Right cardiac atrium (tissue), 5 donors: ENCODE measurements around the gene PHF23. TPM values are rescaled to one million over a fixed set of nuclear protein-coding genes. Genes with fewer than 3 reads are reported as not detected.

ENCODE experiments used
- ATAC-seq, 2 donors: fragments of 200-7000 bp; cut with Tn5 transposase; one replicate each; pipeline versions ENCODE4 v1.8.0 to v1.9.1; 2020; ENCODE audit warnings: moderate library complexity in 2 of 2, mild to moderate bottlenecking in 1 of 2
- DNase-seq, 3 donors: peaks; one replicate each; pipeline ENCODE4 v3.0.0-alpha.2; 2020
- H3K27ac ChIP-seq: one replicate; pipeline ENCODE4 v1.5.1; 2013; ENCODE audit warnings: mild to moderate bottlenecking, low read length, control low read depth, moderate library complexity
- H3K27me3 ChIP-seq: one replicate; pipeline ENCODE4 v1.6.1; 2013; ENCODE audit not compliant: control insufficient read depth, insufficient read depth
- H3K4me1 ChIP-seq: one replicate; pipeline ENCODE4 v1.6.1; 2013; ENCODE audit warnings: low read length; ENCODE audit not compliant: control insufficient read depth, insufficient read depth
- H3K4me3 ChIP-seq: one replicate; pipeline ENCODE4 v1.5.1; 2013; ENCODE audit warnings: low read length, control low read depth
- H3K9me3 ChIP-seq: one replicate; pipeline ENCODE4 v1.6.1; 2013; ENCODE audit warnings: low read length; ENCODE audit not compliant: control insufficient read depth
- WGBS: extraction: QIAGEN DNeasy Blood & Tissue Kit; methylation state at CpG from one replicate; pipeline ENCODE4 v1.1.7; 2013; 5-methylcytosine and 5-hydroxymethylcytosine counted together
- intact Hi-C, 4 donors: fragments of 100-400 bp; cut with DNase I; formaldehyde crosslinking; loops; one replicate each; pipeline versions ENCODE4 v1.11.0 to v1.14.0; 2022 to 2023
- polyA plus RNA-seq: library from polyadenylated mRNA; stranded (reverse); fragments of 200-250 nt; gene quantifications from one replicate; pipeline ENCODE4 v1.2.3, GENCODE V29; 2013
- total RNA-seq, 4 donors: library from RNA; stranded (reverse); fragmentation: NEBNext Ultra II Directional; extraction: Animal tissue kit (Norgen Biotek cat#: 25700); gene quantifications; one replicate each; pipeline ENCODE4 v1.2.1, GENCODE V29; 2021
- donor health status: healthy with polysubstance abuse.
- donor health status: DM: no; HTN: yes; CAD: no.
- donor health status: DM: no; HTN: no; CAD: no.
- donor health status: DM: no; HTN: yes; CAD: no; lungs with severe emphysema.
- donor health status: DM: yes; HTN: yes; CAD: no.

The PHF23 gene
- total and polyA plus RNA-seq, 5 donors, result 18.8 to 30.4 (median 24.4) TPM

DNA sequence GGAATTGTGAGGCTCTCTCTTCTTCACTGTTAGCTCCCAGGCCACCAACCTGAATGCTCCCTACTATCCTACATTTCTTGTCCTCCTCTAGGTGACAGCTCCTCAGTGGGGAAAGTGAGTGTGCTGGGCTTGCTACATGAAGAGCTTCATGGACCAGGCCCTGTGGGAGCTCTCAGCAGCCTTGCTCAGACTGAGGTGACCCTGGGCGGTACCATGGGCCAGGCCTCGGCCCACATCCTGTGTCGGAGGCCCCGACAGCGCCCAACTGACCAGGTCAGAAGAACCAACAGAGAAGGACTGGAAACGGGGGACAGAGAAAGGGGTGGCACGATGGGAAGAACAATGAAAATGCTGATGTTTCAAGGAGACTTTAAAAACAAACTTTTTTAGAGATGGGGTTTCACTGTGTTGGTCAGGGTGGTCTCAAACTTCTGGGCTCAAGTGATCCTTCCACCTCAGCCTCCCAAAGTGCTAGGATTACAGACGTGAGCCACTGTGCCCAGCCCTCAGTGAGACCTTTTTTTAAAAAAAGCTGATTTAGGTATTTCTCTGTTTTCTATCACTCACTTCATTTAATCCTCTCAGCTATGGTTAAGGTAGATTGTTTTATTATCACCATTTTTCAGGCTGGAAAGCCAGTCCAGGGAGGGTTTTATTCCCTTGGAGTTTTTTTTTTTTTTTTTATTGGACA lies 17.7 kb upstream of the PHF23 start:
- intact Hi-C loops, result no loop called here
- DNase-seq (no peak), ATAC-seq (no peak)
- no peaks in the 10 kb centered on the region for H3K27me3 ChIP-seq
- no peak overlapping the region for H3K27ac ChIP-seq
- no peaks in the 10 kb centered on the region for H3K9me3 ChIP-seq
- H3K4me3 ChIP-seq, result no peak overlapping the region
- no peaks in the 10 kb centered on the region for H3K4me1 ChIP-seq
- WGBS, result 88% methylated on average over 8 of the region's 8 CpGs

DNA sequence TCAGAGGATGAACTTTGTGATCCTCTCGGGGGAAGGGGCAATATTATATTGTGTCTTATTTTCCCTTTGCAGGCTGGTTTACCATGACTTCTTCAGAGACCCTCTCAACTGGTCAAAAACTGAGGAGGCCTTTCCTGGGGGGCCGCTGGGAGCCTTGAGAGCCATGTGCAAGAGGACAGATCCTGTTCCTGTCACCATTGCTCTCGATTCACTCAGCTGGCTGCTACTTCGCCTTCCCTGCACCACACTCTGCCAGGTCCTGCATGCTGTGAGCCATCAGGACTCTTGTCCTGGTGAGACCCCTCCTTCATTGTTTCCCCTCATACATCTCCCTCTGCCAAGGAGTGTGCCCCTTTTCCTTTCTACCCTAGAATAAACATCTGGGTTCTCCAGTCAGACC lies 15.3 kb upstream of the PHF23 start:
- intact Hi-C loops, result no loop called here
- Histone ChIP-seq H3K9me3 (no peaks in the 10 kb centered on the region), H3K4me3 (no peak overlapping the region), H3K27ac (no peak overlapping the region), H3K4me1 (peaks cover 6% of the 10 kb centered on the region), H3K27me3 (no peaks in the 10 kb centered on the region)
- ATAC-seq, result no peak
- WGBS, result 95% methylated on average over 4 of the region's 4 CpGs
- no peak for DNase-seq

DNA sequence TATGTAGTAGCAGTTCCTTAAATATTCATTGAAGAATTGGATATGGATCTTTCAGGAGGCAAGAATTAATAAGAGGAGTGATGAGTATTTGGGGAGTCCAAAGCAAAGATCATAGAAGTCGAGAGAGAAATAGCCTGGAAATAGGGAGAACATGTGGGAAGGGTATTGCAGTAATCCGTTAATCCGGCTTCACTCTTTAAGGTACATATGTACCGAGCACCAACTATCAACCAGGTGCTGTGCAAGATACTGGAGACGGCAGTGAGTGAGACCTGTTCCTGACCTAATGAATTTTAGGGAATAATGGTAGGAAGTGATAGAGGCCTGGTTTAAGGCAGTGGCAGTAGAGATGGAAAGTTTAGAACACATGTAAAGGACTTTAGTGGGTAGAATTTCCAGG lies 13.8 kb upstream of the PHF23 start:
- Histone ChIP-seq H3K27me3 (no peaks in the 10 kb centered on the region), H3K4me1 (peaks cover 13% of the 10 kb centered on the region), H3K9me3 (no peaks in the 10 kb centered on the region), H3K27ac (no peak overlapping the region), H3K4me3 (peak overlapping the region; percentile 65)
- DNase-seq, result no peak
- WGBS, result 78% methylated on average over 5 of the region's 5 CpGs
- no peak for ATAC-seq
- intact Hi-C loops, result no loop called here

DNA sequence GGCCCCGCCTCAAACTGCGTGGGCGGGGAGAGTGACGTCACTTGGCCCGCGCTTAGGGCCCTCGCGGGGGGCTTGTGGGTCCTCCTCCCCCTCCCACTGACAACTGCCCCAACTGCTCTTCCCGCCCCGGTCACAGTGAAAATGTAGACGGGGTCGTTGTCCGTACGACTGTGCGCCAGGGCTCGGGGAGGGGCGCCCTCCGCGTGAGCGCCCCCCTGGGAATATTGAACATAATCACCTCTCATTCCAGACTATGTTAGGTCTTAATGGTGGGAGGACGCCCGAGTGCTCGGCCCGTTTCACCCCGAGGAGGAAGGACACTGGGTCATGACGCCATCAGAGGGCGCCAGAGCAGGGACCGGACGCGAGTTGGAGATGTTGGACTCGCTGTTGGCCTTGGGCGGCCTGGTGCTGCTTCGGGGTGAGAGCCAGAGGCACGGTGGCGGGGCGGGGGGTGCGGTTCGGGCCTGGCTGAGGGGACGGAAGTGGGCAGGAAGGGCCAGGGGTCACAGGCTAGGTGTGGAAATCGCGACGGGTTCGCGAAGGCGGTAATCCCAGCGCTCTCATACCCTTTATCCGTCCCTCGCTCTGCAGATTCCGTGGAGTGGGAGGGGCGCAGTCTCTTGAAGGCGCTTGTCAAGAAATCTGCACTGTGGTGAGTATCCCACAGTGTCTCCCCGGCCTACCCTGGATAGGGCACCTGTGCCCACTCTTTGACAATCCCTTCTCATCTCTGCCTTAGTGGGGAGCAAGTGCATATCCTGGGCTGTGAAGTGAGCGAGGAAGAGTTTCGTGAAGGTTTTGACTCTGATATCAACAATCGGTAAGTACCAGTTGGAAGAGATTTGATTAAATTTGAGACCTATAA lies 13.2 kb upstream of the PHF23 start, which contains the start of gene ELP5:
ELP5 (plus strand) TSS at position 40 of the 868 bp plus-strand sequence; CDS start at position 376, 336 bp downstream.
- H3K27me3 ChIP-seq, result no peaks in the 10 kb centered on the region
- H3K27ac ChIP-seq, result peak within 1 kb of the TSS; percentile 99
- intact Hi-C loops, result no loop called here
- WGBS, result under 1% methylated on average over 55 of the region's 55 CpGs
- peak within 1 kb of the TSS; percentile 97 for H3K4me3 ChIP-seq
- no peaks in the 10 kb centered on the region for H3K9me3 ChIP-seq
- DNase-seq (peak; percentile 96 to 98 (median 98)), ATAC-seq (peak; percentile 82 to 84)
- peaks cover 13% of the 10 kb centered on the region for H3K4me1 ChIP-seq

DNA sequence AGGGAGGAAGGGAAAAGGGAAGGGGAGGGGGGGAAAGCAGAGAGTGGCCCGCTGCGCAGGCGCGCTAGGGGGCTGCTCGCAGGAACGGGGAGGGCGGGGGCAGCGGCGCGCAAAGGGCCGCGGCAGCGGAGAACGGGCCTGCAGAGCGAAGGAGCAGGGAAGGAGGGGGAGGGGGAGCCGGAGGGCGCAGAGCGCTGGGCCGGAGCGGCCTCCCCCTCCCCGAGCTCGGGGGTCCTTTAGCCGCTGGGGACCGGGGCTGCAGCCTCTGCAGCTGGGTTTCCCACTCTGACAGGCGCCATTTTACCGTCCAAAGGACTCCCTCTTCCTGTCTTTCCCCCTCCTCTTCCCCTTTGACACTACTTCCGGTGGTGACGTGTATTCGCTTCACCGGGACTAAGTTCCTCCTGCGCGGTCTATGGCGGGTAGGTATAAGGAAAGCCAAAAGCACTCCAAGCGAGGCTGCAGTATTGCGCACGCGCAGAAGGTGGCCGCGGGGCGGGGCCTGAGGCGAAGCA lies 12.5 kb upstream of the PHF23 start, which contains the start of gene CTDNEP1:
CTDNEP1 (minus strand) TSS at position 74 of the 515 bp plus-strand sequence. CDS start 438 bp downstream, outside the sequence.
- H3K9me3 ChIP-seq, result no peaks in the 10 kb centered on the region
- H3K27ac ChIP-seq, result peak within 1 kb of the TSS; percentile 99
- H3K27me3 ChIP-seq, result no peaks in the 10 kb centered on the region
- H3K4me3 ChIP-seq, result peak within 1 kb of the TSS; percentile 97
- WGBS, result 1% methylated on average over 40 of the region's 41 CpGs
- DNase-seq (peak; percentile 97 to 99 (median 99)), ATAC-seq (peak; percentile 96 to 97)
- intact Hi-C loops, result no loop called here
- H3K4me1 ChIP-seq, result peaks cover 13% of the 10 kb centered on the region

DNA sequence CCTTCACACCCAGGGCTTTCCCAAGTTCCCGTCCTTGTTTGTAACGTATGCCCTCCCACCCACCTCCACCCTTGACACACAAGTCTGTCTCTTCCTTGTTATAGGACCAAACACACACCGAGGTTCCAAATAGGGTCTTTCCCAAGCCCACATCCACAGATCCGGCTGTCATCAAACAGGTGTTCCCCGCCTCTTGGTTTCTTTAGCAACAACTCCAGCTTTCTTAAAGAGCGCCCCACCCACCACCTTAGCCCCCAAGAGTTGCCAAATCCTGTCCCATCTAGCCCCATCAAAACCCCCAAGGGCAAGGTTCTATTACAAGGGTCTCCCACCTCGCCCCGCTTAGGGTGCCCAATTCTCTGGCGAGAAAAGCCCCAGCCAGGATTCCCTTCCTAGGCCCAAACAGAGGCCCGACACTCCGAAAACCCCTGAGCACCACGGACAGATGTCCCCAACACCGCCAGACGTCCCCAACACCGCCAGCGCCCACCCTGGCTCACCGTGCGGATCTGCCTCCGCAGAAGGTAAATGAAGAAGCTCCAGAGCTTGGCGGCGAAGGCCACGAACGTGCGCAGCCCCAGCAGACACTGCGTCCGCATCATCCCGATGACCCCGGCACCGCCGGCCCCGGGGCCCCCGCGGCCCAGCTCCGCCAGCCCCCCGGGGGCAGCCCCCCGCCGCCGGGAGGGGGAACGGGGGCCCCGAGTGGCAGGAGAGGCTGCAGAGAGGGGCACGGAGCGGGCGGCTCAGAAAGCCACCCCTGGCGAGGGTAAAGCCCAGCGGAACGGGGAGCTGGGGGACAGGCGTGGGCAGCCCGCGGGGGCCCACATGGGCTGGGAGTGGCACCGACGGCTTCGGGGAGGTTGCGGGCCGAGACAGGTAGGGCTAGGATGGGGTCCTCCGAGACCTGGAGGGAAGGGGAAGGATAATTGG lies 11.7 kb upstream of the PHF23 start:
- no peaks in the 10 kb centered on the region for H3K9me3 ChIP-seq
- WGBS, result under 1% methylated on average over 55 of the region's 55 CpGs
- peak in 1 of 3 donors; percentile 74 for DNase-seq
- H3K27me3 ChIP-seq, result no peaks in the 10 kb centered on the region
- no peak for ATAC-seq
- H3K4me3 ChIP-seq, result peak overlapping the region; percentile 97
- H3K4me1 ChIP-seq, result peaks cover 13% of the 10 kb centered on the region
- peak overlapping the region; percentile 91 for H3K27ac ChIP-seq
- intact Hi-C loops, result no loop called here

DNA sequence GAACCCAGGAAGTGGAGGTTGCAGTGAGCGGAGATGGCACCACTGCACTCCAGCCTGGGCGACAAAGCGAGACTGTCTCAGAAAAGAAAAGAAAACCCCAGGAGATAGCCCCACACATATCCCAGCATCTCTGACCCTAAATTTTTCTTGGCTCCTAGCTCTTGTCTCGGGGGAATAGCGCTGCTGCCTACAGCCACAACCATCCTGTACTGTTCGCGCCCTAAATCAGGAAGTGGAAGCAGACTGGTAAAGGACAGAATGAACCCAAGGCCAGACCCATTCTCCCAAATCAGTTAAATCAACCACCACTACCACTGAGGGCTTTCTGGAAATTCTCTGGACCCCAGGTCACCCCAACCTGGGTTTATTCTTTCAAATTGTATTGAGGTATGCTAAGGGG lies 10.6 kb upstream of the PHF23 start:
- intact Hi-C loops, result no loop called here
- DNase-seq (no peak), ATAC-seq (no peak)
- H3K4me1 ChIP-seq, result peaks cover 13% of the 10 kb centered on the region
- no peaks in the 10 kb centered on the region for H3K9me3 ChIP-seq
- WGBS, result 84% methylated on average over 7 of the region's 7 CpGs
- peak overlapping the region; percentile 91 for H3K27ac ChIP-seq
- H3K27me3 ChIP-seq, result no peaks in the 10 kb centered on the region
- peak overlapping the region; percentile 97 for H3K4me3 ChIP-seq

DNA sequence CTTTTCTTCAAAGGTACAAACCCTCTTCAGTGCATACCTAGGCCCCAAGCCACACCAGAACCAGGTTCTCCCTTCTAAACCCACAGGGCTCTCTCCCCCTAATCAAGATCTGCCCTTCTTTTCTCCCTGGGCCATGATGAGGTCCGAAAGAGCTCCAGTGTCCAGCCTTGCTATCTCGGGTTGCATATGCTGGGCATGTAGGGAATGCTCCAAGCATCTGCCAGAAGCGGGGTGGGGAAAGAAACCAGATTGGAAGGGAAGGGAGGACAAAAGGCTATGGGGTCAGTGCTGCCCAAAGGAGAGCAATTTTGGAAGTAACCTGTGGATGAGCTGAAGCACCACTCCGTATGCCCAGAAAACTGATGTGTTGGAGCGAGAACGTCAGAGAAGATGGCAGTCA lies 10.0 kb upstream of the PHF23 start:
- Histone ChIP-seq H3K27ac (peak overlapping the region; percentile 55), H3K9me3 (no peaks in the 10 kb centered on the region), H3K4me1 (peaks cover 13% of the 10 kb centered on the region), H3K4me3 (no peak overlapping the region), H3K27me3 (no peaks in the 10 kb centered on the region)
- WGBS, result 67% methylated on average over 6 of the region's 6 CpGs
- intact Hi-C loops, result no loop called here
- no peak for ATAC-seq
- DNase-seq, result no peak

DNA sequence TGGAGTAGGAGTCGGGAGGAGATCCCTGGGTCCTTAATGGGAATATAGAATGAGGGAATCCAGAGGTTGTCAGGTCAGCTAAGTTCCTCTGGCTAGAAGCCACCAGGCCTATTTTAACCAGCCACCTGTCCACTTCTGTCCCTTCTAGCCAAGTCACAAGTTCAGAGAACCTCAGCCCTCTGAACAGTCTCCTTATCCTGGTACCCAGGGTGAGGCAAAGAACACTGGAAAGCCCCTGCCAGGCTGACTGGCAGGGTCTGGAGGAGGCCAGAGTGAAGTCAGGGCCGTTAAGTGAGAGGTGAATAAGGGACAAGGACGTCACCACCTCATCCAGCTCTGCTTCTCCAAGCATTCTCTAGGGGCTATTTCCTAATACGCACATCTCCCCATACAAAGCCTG lies 9.5 kb upstream of the PHF23 start:
- Histone ChIP-seq H3K4me3 (no peak overlapping the region), H3K27ac (peak overlapping the region; percentile 53), H3K27me3 (no peaks in the 10 kb centered on the region), H3K9me3 (no peaks in the 10 kb centered on the region), H3K4me1 (peaks cover 13% of the 10 kb centered on the region)
- no peak for ATAC-seq
- DNase-seq, result peak in 1 of 3 donors; percentile 1
- intact Hi-C loops, result no loop called here
- 73% methylated on average over 4 of the region's 4 CpGs for WGBS

DNA sequence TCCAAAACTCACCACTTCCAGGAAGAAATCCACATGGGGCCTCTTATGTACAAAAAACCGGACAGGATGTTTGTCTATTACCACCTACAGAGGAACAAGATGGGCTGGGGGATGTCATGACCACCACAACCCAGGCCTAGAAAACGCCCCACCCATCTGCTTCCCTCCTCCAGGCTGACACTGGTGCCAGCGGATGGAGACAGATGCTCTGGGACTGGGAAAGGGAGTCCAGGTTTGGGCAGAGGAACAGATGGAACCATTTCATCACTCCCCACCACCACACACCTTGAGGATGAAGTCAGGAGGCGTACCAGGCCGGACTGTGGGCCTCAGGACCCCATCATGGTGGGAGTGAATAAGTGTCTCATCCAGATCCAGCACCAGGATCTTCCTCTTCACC lies 7.5 kb upstream of the PHF23 start:
- peaks cover 14% of the 10 kb centered on the region for H3K4me1 ChIP-seq
- DNase-seq (no peak), ATAC-seq (no peak)
- no peak overlapping the region for H3K4me3 ChIP-seq
- no peaks in the 10 kb centered on the region for H3K9me3 ChIP-seq
- intact Hi-C loops, result no loop called here
- WGBS, result 91% methylated on average over 5 of the region's 5 CpGs
- no peak overlapping the region for H3K27ac ChIP-seq
- no peaks in the 10 kb centered on the region for H3K27me3 ChIP-seq
